Hippocampal formation (tissue), 2 donors: ENCODE data around the gene BMPER.

Experiments used
- DNase-seq, 2 donors: peaks; one replicate each; lab custom pipeline; 2025; lab: John Stamatoyannopoulos, UW

The BMPER gene

GRCh38 chr7:33923440-33924229 lies 18.3 kb downstream of the BMPER start:
- no peak for DNase-seq

GRCh38 chr7:33926535-33926934 lies 21.2 kb downstream of the BMPER start:
- no peak for DNase-seq

- DNase-seq: no peak
These were observed 23.6 kb downstream of the BMPER start for GRCh38 chr7:33928986-33929385.

- no peak for DNase-seq
These were observed 26.9 kb downstream of the BMPER start for GRCh38 chr7:33932221-33932620.

GRCh38 chr7:33932832-33933468 lies 27.6 kb downstream of the BMPER start:
- peak; percentile 67 to 80 for DNase-seq

- no peak for DNase-seq
These were observed 28.4 kb downstream of the BMPER start for GRCh38 chr7:33933611-33934281.

GRCh38 chr7:33934391-33934790 lies 29.1 kb downstream of the BMPER start:
- DNase-seq: no peak

- DNase-seq: no peak
These were observed 31.2 kb downstream of the BMPER start for GRCh38 chr7:33936503-33936902.

GRCh38 chr7:33937871-33938270 lies 32.5 kb downstream of the BMPER start:
- DNase-seq: no peak

GRCh38 chr7:33939121-33939520 lies 33.8 kb downstream of the BMPER start:
- DNase-seq: no peak

- no peak for DNase-seq
These were observed 35.2 kb downstream of the BMPER start for GRCh38 chr7:33940503-33940902.

GRCh38 chr7:33941418-33941817 lies 36.1 kb downstream of the BMPER start:
- no peak for DNase-seq

- DNase-seq: no peak
These were observed 40.9 kb downstream of the BMPER start for GRCh38 chr7:33946094-33946699.

GRCh38 chr7:33950047-33950714 lies 44.8 kb downstream of the BMPER start:
- no peak for DNase-seq

- DNase-seq: no peak
These were observed 47.5 kb downstream of the BMPER start for GRCh38 chr7:33952824-33953223.

- no peak for DNase-seq
These were observed 52.8 kb downstream of the BMPER start for GRCh38 chr7:33958104-33958503.

GRCh38 chr7:33959676-33960075 lies 54.3 kb downstream of the BMPER start:
- DNase-seq: no peak

GRCh38 chr7:33961948-33962347 lies 56.6 kb downstream of the BMPER start:
- DNase-seq: no peak

GRCh38 chr7:33964417-33965182 lies 59.3 kb downstream of the BMPER start:
- no peak for DNase-seq

GRCh38 chr7:33965183-33965744 lies 59.9 kb downstream of the BMPER start:
- no peak for DNase-seq

GRCh38 chr7:33968591-33968990 lies 63.3 kb downstream of the BMPER start:
- no peak for DNase-seq
